SU-DHL-6 (cell line): ENCODE measurements around the gene MTFR1L.

Experiments used
- CTCF ChIP-seq: fragments of 200-600 bp; sonication (generic); IDR thresholded peaks from one replicate; pipeline ENCODE4 v1.5.1; 2017; ENCODE audit warnings: antibody characterized with exemption, mild to moderate bottlenecking, low read length, moderate library complexity; ENCODE audit not compliant: insufficient read depth, poor library complexity, severe bottlenecking
- EZH2phosphoT487 ChIP-seq: fragments of 200-600 bp; sonication (generic), shearing (Covaris generic); conservative IDR thresholded peaks from 2 replicates; pipeline ENCODE4 v1.6.1; 2018; ENCODE audit warnings: mild to moderate bottlenecking, antibody characterized with exemption, low read length, moderate library complexity, mixed read lengths

DNA sequence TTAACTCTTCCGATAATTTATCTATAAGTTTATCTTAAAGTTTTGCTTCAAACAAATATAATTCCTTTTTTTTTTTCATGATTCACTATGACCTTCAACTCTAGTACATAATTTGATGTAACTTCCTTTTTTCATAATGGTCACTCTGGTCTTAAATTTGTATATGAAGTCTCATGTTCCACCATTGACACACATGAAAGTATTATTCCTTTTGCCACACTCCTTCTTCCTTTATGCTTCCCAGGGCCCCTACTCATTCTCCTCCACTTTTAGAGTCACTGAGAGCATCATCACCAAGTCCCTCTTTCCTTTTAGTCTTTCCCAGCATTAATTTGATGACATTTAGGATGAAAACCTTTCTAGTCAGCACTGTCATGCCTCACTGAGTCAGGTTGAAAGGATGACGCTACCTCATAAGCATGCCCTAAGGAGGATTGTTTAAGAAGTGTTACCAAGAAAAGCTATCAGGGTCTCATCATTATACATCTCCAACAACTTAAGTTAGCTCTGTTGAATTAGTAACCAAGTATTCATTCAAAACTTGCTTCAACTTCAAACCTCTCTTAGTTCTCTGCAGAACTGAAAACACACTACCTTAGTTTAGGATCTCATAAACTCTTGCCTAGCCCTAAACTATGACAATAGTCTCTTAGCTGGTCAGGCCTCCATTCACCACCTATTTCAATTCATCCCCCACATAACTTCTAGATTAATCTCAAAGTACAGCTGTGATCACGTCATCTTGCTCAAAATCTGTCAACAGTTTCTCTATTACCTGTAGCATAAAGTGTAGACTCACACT lies 25.0 kb downstream of the MTFR1L start:
- no peak for TF ChIP-seq CTCF
- no peak for TF ChIP-seq EZH2phosphoT487
